ENCODE measurements around the gene HPSE2. TPM values are rescaled to one million over a fixed set of nuclear protein-coding genes. Genes with fewer than 3 reads are reported as not detected.
"Not testable (repeated sequence)": the region's sequence is repeated elsewhere in the genome, so short reads cannot be mapped to it uniquely, and the experiment has no call there.

The HPSE2 gene
- total RNA-seq, 3 donors from 2014 or later = 2.7 to 8.0 (median 5.9) TPM

DNA sequence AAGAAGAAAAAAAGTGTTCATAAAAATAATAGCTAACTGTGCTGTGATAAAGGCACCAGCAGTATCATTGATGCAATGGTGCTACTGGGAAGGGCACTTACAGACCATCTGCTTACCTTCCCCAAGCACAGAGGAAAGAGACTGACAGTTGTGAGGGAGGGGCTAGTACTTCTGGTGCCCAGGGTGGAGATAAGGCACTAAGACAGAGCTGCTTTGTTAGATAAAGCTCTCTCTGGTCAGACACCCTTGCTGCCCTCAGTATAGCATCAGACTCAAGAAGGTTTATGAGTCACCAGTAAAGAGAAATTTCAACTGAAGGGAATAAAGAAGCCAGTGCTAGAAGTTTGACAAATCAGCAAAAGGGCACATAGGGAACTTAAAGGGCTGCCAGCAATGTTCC is 325.6 kb downstream of the HPSE2 start:
- H3K36me3 ChIP-seq = no peaks in the 10 kb centered on the region
- no peak overlapping the region for H3K4me3 ChIP-seq
- no peaks in the 10 kb centered on the region for H3K4me1 ChIP-seq
- no peak overlapping the region for H3K27ac ChIP-seq
- H3K27me3 ChIP-seq = no peaks in the 10 kb centered on the region
- TF ChIP-seq, protein P1, sequence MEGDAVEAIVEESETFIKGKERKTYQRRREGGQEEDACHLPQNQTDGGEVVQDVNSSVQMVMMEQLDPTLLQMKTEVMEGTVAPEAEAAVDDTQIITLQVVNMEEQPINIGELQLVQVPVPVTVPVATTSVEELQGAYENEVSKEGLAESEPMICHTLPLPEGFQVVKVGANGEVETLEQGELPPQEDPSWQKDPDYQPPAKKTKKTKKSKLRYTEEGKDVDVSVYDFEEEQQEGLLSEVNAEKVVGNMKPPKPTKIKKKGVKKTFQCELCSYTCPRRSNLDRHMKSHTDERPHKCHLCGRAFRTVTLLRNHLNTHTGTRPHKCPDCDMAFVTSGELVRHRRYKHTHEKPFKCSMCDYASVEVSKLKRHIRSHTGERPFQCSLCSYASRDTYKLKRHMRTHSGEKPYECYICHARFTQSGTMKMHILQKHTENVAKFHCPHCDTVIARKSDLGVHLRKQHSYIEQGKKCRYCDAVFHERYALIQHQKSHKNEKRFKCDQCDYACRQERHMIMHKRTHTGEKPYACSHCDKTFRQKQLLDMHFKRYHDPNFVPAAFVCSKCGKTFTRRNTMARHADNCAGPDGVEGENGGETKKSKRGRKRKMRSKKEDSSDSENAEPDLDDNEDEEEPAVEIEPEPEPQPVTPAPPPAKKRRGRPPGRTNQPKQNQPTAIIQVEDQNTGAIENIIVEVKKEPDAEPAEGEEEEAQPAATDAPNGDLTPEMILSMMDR (IDR thresholded peaks at IDR 0.05) = no peak
- TF ChIP-seq POLR2A (IDR thresholded peaks at IDR 0.05) (no peak), POLR2AphosphoS5 (IDR thresholded peaks at IDR 0.05) (no peak)
- no peak for DNase-seq (ENCODE audit: low spot score in 2 of 2)
- no peaks in the 10 kb centered on the region for H3K9me3 ChIP-seq
- intact Hi-C loops (cut with DNase I; ENCODE audit: low total_unique reads) = no loop called here

DNA sequence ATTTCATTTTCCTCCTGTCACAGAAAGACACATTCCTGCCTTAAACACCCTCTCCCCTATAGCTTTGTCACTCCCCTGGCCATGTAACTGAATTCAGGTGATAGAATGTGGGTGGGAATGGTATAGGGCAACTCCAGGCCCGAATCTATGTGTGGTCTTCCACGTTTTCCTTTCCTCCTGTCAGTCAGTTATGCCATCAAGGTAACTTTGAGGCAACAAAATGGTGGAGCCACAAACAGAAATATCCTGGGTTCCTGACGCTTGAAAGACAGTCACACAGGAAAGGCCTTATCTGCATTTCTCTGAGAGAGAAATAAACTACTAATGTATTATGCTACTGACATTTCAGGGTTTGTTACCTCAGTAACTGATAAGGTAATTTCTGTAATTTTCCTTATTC is 326.8 kb downstream of the HPSE2 start:
- H3K36me3 ChIP-seq = no peaks in the 10 kb centered on the region
- DNase-seq (ENCODE audit: low spot score in 2 of 2) = no peak
- TF ChIP-seq, protein P1 (IDR thresholded peaks at IDR 0.05) = no peak
- no peak for TF ChIP-seq POLR2AphosphoS5 (IDR thresholded peaks at IDR 0.05)
- no peak overlapping the region for H3K27ac ChIP-seq
- H3K4me3 ChIP-seq = no peak overlapping the region
- H3K4me1 ChIP-seq = no peaks in the 10 kb centered on the region
- H3K27me3 ChIP-seq = no peaks in the 10 kb centered on the region
- H3K9me3 ChIP-seq = no peaks in the 10 kb centered on the region
- intact Hi-C loops (cut with DNase I; ENCODE audit: low total_unique reads) = no loop called here

DNA sequence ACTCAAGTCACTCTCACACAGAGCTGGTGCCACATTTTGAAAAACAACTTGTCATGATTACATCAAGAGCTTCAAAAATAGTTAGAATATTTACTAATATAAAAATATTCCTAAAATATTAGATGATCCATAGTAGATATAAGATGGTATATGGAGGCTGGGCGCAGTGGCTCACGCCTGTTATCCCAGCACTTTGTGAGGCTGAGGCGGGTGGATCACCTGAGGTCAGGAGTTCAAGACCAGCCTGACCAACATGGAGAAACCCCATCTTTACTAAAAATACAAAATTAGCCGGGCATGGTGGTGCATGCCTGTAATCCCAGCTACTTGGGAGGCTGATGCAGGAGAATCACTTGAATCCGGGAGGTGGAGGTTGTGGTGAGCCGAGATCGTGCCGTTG is 327.4 kb downstream of the HPSE2 start:
- intact Hi-C loops (cut with DNase I; ENCODE audit: low total_unique reads); H3K36me3 ChIP-seq; H3K4me3 ChIP-seq; H3K9me3 ChIP-seq; H3K4me1 ChIP-seq; DNase-seq (ENCODE audit: low spot score in 2 of 2); H3K27ac ChIP-seq; H3K27me3 ChIP-seq: not testable (repeated sequence)

DNA sequence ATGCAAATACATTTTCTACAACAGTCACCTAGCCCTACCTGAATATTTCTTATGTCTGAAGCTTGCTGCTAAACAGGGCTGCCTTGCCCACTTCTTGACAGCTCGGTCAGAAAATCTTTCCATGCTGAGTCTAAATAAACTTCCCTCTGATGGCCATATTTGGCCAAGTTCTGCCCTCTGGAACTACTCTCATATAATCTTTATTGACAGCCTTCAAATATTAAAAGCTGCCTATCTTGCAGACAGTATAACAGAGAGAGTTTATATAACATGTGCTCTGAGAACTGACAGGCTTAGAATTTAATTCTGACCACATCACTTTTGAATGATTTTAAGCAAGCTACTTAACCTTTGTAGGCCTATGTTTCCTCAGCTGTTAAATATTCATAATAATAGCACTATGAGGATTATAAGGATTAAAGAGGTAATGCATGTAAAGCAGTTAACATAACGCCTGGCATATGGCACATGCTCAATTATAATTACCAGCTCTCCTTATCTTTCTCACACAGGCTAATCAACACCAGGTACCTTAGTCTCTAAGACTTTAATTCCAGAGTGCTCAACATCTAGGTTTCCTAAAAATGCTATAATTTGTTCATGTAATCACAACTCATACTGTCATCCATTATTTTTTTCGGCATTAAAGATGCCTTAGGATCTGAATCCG is 334.1 kb downstream of the HPSE2 start:
- H3K27me3 ChIP-seq = no peaks in the 10 kb centered on the region
- intact Hi-C loops (cut with DNase I; ENCODE audit: low total_unique reads) = no loop called here
- H3K27ac ChIP-seq = no peak overlapping the region
- TF ChIP-seq POLR2A (IDR thresholded peaks at IDR 0.05) (no peak), POLR2AphosphoS5 (IDR thresholded peaks at IDR 0.05) (no peak)
- TF ChIP-seq, protein P1 (IDR thresholded peaks at IDR 0.05) = no peak
- no peak for DNase-seq (ENCODE audit: low spot score in 2 of 2)
- no peaks in the 10 kb centered on the region for H3K4me1 ChIP-seq
- H3K36me3 ChIP-seq = no peaks in the 10 kb centered on the region
- H3K4me3 ChIP-seq = no peak overlapping the region
- H3K9me3 ChIP-seq = no peaks in the 10 kb centered on the region

DNA sequence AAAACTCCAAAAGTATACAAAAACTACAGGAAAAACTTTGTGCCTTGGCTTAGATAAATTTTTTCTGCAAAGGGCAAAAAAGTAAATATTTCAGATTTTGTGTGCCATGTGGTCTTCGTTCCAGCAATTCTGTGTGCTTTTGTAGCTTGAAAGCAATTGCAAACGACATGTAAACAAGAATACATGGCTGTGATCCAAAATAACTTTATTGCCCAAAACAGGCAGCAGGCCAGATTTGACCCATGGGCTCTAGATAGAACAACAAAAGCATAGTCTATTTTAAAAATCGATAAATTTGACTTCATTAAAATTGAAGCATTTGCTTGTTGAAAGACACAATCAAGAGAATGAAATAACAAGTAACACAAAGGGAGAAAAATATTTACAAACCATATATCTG is 336.6 kb downstream of the HPSE2 start:
- DNase-seq (ENCODE audit: low spot score in 2 of 2) = no peak
- H3K4me1 ChIP-seq = no peaks in the 10 kb centered on the region
- intact Hi-C loops (cut with DNase I; ENCODE audit: low total_unique reads) = no loop called here
- H3K4me3 ChIP-seq = no peak overlapping the region
- H3K36me3 ChIP-seq = no peaks in the 10 kb centered on the region
- no peaks in the 10 kb centered on the region for H3K27me3 ChIP-seq
- no peak overlapping the region for H3K27ac ChIP-seq
- no peaks in the 10 kb centered on the region for H3K9me3 ChIP-seq
- TF ChIP-seq, protein P1 (IDR thresholded peaks at IDR 0.05) = no peak
- TF ChIP-seq POLR2A (IDR thresholded peaks at IDR 0.05) (no peak), POLR2AphosphoS5 (IDR thresholded peaks at IDR 0.05) (no peak)

DNA sequence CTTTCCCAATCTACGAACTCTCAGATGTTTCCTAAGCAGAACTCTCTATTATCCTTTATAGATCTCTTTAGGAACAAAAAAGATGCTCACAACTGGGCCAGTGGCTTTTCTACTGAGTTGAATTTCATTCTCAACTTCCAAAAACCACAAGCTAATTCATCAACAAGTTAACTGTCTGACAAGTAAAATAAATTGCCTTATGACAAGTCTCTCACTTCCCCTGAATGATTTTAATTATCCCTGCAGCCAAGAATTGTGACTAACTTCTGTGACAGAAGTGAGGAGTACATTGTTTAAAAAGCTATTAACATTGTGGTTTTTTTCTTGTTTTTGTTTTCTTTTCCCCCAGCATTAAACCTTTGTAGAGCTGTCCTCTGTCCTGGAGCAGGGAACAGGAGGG is 343.1 kb downstream of the HPSE2 start:
- no peaks in the 10 kb centered on the region for H3K9me3 ChIP-seq
- no peaks in the 10 kb centered on the region for H3K36me3 ChIP-seq
- H3K4me3 ChIP-seq = no peak overlapping the region
- no peaks in the 10 kb centered on the region for H3K27me3 ChIP-seq
- no peaks in the 10 kb centered on the region for H3K4me1 ChIP-seq
- no peak overlapping the region for H3K27ac ChIP-seq
- intact Hi-C loops (cut with DNase I; ENCODE audit: low total_unique reads) = no loop called here
- TF ChIP-seq POLR2AphosphoS5 (IDR thresholded peaks at IDR 0.05) (no peak), POLR2A (IDR thresholded peaks at IDR 0.05) (no peak)
- TF ChIP-seq, protein P1 (IDR thresholded peaks at IDR 0.05) = no peak
- DNase-seq (ENCODE audit: low spot score in 2 of 2) = no peak
